ENCODE results near the gene ERO1B. TPM values are rescaled to one million over a fixed set of nuclear protein-coding genes. Genes with fewer than 3 reads are reported as not detected.

Gene ERO1B
- total and polyA plus RNA-seq, 11 donors: 3.6 to 13.9 (median 6.9) TPM

GRCh38 chr1:236323819-236324411, 42.2 kb upstream of the ERO1B start:
- Histone ChIP-seq H3K27me3 (no peaks in the 10 kb centered on the region), H3K27ac (no peak overlapping the region), H3K4me1 (no peaks in the 10 kb centered on the region), H3K9me3 (peaks cover 0 to 37% (median 22%) of the 10 kb centered on the region in 12 donors), H3K4me3 (no peak overlapping the region), H3K36me3 (no peaks in the 10 kb centered on the region)
- DNase-seq (no peak), ATAC-seq (no peak)
- intact Hi-C loops (cut with DNase I): no loop called here
- no peak for TF ChIP-seq CTCF (IDR thresholded peaks at IDR 0.05)
- TF ChIP-seq POLR2A (IDR thresholded peaks at IDR 0.05): no peak

DNA sequence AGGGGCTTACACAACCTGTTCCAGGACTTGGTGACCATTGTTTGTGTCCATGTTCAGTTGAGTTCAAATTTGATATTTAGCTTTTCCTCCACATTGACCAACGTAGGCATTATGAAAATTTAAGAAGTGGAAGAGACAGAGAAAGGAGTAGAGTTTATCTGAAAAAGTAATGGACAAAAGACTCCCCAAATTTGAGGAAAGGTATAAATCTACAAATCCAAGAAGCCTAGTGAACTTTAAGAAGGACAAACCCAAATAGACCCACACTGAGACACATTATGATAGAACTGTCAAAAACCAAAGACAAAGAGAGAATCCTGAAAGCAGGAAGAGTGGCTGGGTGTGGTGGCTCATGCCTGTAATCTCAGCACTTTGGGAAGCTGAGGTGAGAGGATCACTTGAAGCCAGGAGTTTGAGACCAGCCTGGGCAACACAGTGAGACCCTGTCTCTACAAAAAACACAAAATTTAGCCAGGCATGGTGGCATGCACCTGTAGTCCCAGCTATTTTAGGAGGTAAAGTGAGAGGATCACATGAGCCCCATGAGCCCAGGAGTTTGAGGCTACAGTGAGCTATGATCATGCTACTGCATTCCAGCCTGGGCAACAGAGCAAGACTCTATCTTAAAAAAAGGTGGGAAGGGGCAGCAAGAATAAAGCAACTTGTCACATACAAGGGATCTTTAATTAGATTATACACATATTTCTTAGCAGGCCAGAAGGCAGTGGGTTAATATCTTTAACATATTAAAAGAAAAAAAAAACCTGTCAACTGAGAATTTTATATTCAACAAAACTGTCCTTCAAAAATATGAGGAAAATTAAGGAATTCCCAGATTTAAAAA, 41.0 kb upstream of the ERO1B start:
- Histone ChIP-seq H3K36me3 (no peaks in the 10 kb centered on the region), H3K27me3 (no peaks in the 10 kb centered on the region), H3K9me3 (peaks cover 0 to 37% (median 22%) of the 10 kb centered on the region in 12 donors), H3K27ac (no peak overlapping the region), H3K4me3 (no peak overlapping the region), H3K4me1 (no peaks in the 10 kb centered on the region)
- ATAC-seq: no peak
- intact Hi-C loops (cut with DNase I): no loop called here
- TF ChIP-seq POLR2A (IDR thresholded peaks at IDR 0.05): no peak
- no peak for TF ChIP-seq CTCF (IDR thresholded peaks at IDR 0.05)
- DNase-seq: no peak
- 0 to 43% (median 20%) methylated on average over 1 of the region's 1 CpG for WGBS, 4 donors

GRCh38 chr1:236321101-236321500, 39.3 kb upstream of the ERO1B start:
- DNase-seq: no peak
- H3K27me3 ChIP-seq: no peaks in the 10 kb centered on the region
- WGBS, 4 donors: 84 to 91% (median 88%) methylated on average over 5 of the region's 5 CpGs
- intact Hi-C loops (cut with DNase I): no loop called here
- H3K36me3 ChIP-seq: no peaks in the 10 kb centered on the region
- TF ChIP-seq POLR2A (IDR thresholded peaks at IDR 0.05): no peak
- TF ChIP-seq CTCF (IDR thresholded peaks at IDR 0.05): no peak
- H3K4me3 ChIP-seq: no peak overlapping the region
- no peak for ATAC-seq
- no peak overlapping the region for H3K27ac ChIP-seq
- H3K9me3 ChIP-seq: peaks cover 0 to 37% (median 22%) of the 10 kb centered on the region in 12 donors
- H3K4me1 ChIP-seq: no peaks in the 10 kb centered on the region

DNA sequence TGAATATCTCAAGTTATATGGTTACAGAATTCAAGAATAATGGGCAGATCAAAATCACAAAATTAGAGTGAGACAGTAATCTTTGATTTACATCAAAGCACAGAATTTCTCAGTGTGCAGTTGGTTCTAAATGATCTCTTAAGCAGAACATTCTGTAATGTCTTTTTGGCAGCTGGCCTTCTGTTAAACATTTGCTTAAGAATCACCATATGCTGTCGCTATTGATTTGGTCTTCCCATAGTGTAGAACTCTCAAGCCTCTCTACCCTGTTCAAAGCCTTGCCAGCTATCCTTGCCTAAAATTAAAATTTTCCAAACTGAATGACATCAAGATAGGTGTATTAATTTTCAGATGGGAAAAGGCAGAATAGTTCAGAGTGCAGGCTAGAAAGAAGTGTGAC, 38.9 kb upstream of the ERO1B start:
- no peak for TF ChIP-seq POLR2A (IDR thresholded peaks at IDR 0.05)
- no peak for TF ChIP-seq CTCF (IDR thresholded peaks at IDR 0.05)
- Histone ChIP-seq H3K27me3 (no peaks in the 10 kb centered on the region), H3K36me3 (no peaks in the 10 kb centered on the region), H3K9me3 (peaks cover 0 to 37% (median 22%) of the 10 kb centered on the region in 12 donors), H3K27ac (no peak overlapping the region), H3K4me1 (no peaks in the 10 kb centered on the region), H3K4me3 (no peak overlapping the region)
- intact Hi-C loops (cut with DNase I): no loop called here
- 87 to 95% (median 91%) methylated on average over 1 of the region's 1 CpG for WGBS, 4 donors
- DNase-seq (no peak), ATAC-seq (no peak)
